Adrenal gland (tissue), 12 donors: ENCODE results near the gene GMDS. TPM values are rescaled to one million over a fixed set of nuclear protein-coding genes. Genes with fewer than 3 reads are reported as not detected.
A peak's percentile ranks its signal among the peaks of the same experiment; 100 is the strongest.

Source experiments
- DNase-seq, 7 donors: peaks; one replicate each; pipeline ENCODE4 v3.0.0-alpha.2; 2019 to 2020
- H3K27ac ChIP-seq, 5 donors: fragments of 200-600 bp; sonication (generic) in 4 of 5; 1 replicate in 3 of 5; 2 replicates in 2 of 5; pipeline versions ENCODE4 v1.5.1 to v1.8.0; 2016 to 2020; ENCODE audit warnings: mild to moderate bottlenecking in 1 of 5
- H3K27me3 ChIP-seq: fragments of 200-600 bp; 2 replicates; pipeline ENCODE4 v1.8.0; 2021
- H3K36me3 ChIP-seq, 2 donors: fragments of 200-600 bp; replicated peaks in 1 of 2; 1 replicate in 1 of 2; 2 replicates in 1 of 2; pipeline versions ENCODE4 v1.5.1 to v1.8.0; 2018 to 2022
- H3K4me1 ChIP-seq, 2 donors: fragments of 200-600 bp; replicated peaks in 1 of 2; 1 replicate in 1 of 2; 2 replicates in 1 of 2; pipeline versions ENCODE4 v1.5.1 to v1.8.0; 2018 to 2021
- H3K4me3 ChIP-seq, 4 donors: fragments of 200-600 bp; sonication (generic) in 3 of 4; one replicate each; pipeline ENCODE4 v1.5.1; 2016 to 2018
- H3K9me3 ChIP-seq, 3 donors: fragments of 200-600 bp; sonication (generic) in 1 of 3; replicated peaks in 1 of 3; 1 replicate in 2 of 3; 2 replicates in 1 of 3; pipeline versions ENCODE4 v1.5.1 to v1.8.0; 2016 to 2021
- CTCF ChIP-seq, 6 experiments: fragments of 450-650 bp in 4 of 6; fragments of 200-600 bp in 2 of 6; sonication (generic) in 1 of 6; IDR thresholded peaks; 1 replicate in 5 of 6; 2 replicates in 1 of 6; pipeline versions ENCODE4 v1.5.1 to v1.8.0; 2016 to 2021; ENCODE audit warnings: antibody characterized with exemption in 6 of 6, mild to moderate bottlenecking in 2 of 6, moderate library complexity in 1 of 6
- POLR2A ChIP-seq, 2 donors: fragments of 450-650 bp; IDR thresholded peaks; one replicate each; pipeline ENCODE4 v1.6.1; 2017; ENCODE audit warnings: antibody characterized with exemption in 2 of 2, mild to moderate bottlenecking in 2 of 2, moderate library complexity in 1 of 2
- WGBS, 4 donors: extraction: QIAGEN DNeasy Blood & Tissue Kit in 2 of 4; methylation state at CpG; one replicate each; pipeline versions ENCODE4 v1.1.5 to v1.1.7; 2013 to 2017; 5-methylcytosine and 5-hydroxymethylcytosine counted together
- intact Hi-C, 2 donors: fragments of 100-400 bp; cut with DNase I; formaldehyde crosslinking; loops; one replicate each; pipeline versions ENCODE4 v1.14.1 to v1.15.0; 2022 to 2023
- polyA plus RNA-seq, 3 donors: library from polyadenylated mRNA; stranded (reverse); fragments of 200-250 nt in 2 of 3; fragments of 350-450 nt in 1 of 3; fragmentation: Illumina TruSeq in 1 of 3; extraction: RNeasy Lipid Tissue Mini Kit (QIAGEN cat#74804) in 1 of 3; gene quantifications; one replicate each; pipeline ENCODE4 v1.2.3, GENCODE V29; 2013 to 2014
- total RNA-seq, 9 donors: library from RNA; depleted of rRNA in 4 of 9; stranded (reverse); fragments of >200 nt in 4 of 9; fragments of 120-200 nt in 1 of 9; fragmentation: NEBNext Ultra II Directional in 1 of 9; extraction: Animal tissue kit (Norgen Biotek cat#: 25700) in 1 of 9; gene quantifications; one replicate each; pipeline versions ENCODE4 v1.1.0 to v1.2.4, GENCODE V29; 2013 to 2023
- donor health status: healthy with polysubstance abuse.
- donor health status: Bipolar disorder and iron deficiency.
- donor health status: DM: yes; HTN: yes; CAD: no.
- donor health status: DM: no; HTN: no; CAD: no.
- donor health status: DM: no; HTN: no; CAD: no.
- donor health status: DM: yes; HTN: yes; CAD: no.

The GMDS gene
- total and polyA plus RNA-seq, 12 donors = 8.5 to 39.2 (median 15.2) TPM

- WGBS, 4 donors = 92 to 95% (median 94%) methylated on average over 3 of the region's 3 CpGs
- no peak for TF ChIP-seq POLR2A (IDR thresholded peaks at IDR 0.05)
- TF ChIP-seq CTCF (IDR thresholded peaks at IDR 0.05) = no peak
- Histone ChIP-seq H3K9me3 (no peaks in the 10 kb centered on the region), H3K4me3 (no peak overlapping the region), H3K4me1 (no peaks in the 10 kb centered on the region), H3K36me3 (no peaks in the 10 kb centered on the region), H3K27ac (no peak overlapping the region), H3K27me3 (no peaks in the 10 kb centered on the region)
- intact Hi-C loops = loop anchor here in 1 of 2 donors (10.0 kb wide), 1 partner anchor 84 kb away; the partner anchor contains the start of gene FOXC1
- DNase-seq = no peak
These were observed 557.0 kb downstream of the GMDS start for GRCh38 chr6:1688396-1688795.

- DNase-seq = no peak
- TF ChIP-seq POLR2A (IDR thresholded peaks at IDR 0.05) (no peak), CTCF (IDR thresholded peaks at IDR 0.05) (no peak)
- Histone ChIP-seq H3K9me3 (no peaks in the 10 kb centered on the region), H3K27ac (no peak overlapping the region), H3K36me3 (no peaks in the 10 kb centered on the region), H3K4me3 (no peak overlapping the region), H3K27me3 (no peaks in the 10 kb centered on the region), H3K4me1 (no peaks in the 10 kb centered on the region)
- intact Hi-C loops = loop anchor here in 1 of 2 donors (10.0 kb wide), 1 partner anchor 83 kb away; the partner anchor contains the start of gene FOXC1
- WGBS, 4 donors = 72 to 74% (median 73%) methylated on average over 3 to 6 of the region's 6 CpGs
These were observed 558.0 kb downstream of the GMDS start for GRCh38 chr6:1687402-1687801.

GRCh38 chr6:1686117-1687098 is 559.0 kb downstream of the GMDS start:
- WGBS, 4 donors = 65 to 75% (median 68%) methylated on average over 9 of the region's 9 CpGs
- Histone ChIP-seq H3K36me3 (no peaks in the 10 kb centered on the region), H3K27ac (no peak overlapping the region), H3K27me3 (no peaks in the 10 kb centered on the region), H3K9me3 (no peaks in the 10 kb centered on the region), H3K4me1 (no peaks in the 10 kb centered on the region), H3K4me3 (no peak overlapping the region)
- intact Hi-C loops = loop anchor here in 1 of 2 donors (10.0 kb wide), 1 partner anchor 82 kb away; the partner anchor contains the start of gene FOXC1
- peak in 1 of 7 donors; percentile 29 for DNase-seq
- peak in 4 of 6 experiments; percentile 19 to 45 (median 27) for TF ChIP-seq CTCF (IDR thresholded peaks at IDR 0.05)
- no peak for TF ChIP-seq POLR2A (IDR thresholded peaks at IDR 0.05)

- no peak for TF ChIP-seq POLR2A (IDR thresholded peaks at IDR 0.05)
- no peak for TF ChIP-seq CTCF (IDR thresholded peaks at IDR 0.05)
- no peak overlapping the region for H3K4me3 ChIP-seq
- DNase-seq = no peak
- intact Hi-C loops = loop anchor here in 1 of 2 donors (10.0 kb wide), 1 partner anchor 75 kb away; the partner anchor contains the start of gene FOXC1
- peaks cover 0 to 5% of the 10 kb centered on the region in 2 donors for H3K4me1 ChIP-seq
- no peaks in the 10 kb centered on the region for H3K27me3 ChIP-seq
- WGBS, 4 donors = 88 to 93% (median 91%) methylated on average over 2 of the region's 2 CpGs
- H3K27ac ChIP-seq = no peak overlapping the region
- H3K9me3 ChIP-seq = no peaks in the 10 kb centered on the region
- H3K36me3 ChIP-seq = no peaks in the 10 kb centered on the region
These were observed 565.7 kb downstream of the GMDS start for GRCh38 chr6:1679688-1680068.
